GM23338 (cell line): Measurements from ENCODE around the gene SMG6.

Experiments used
- EZH2 ChIP-seq: fragments of 200-600 bp; sonication (generic); IDR thresholded peaks from one replicate; pipeline ENCODE4 v1.8.0; 2017; ENCODE audit warnings: antibody characterized with exemption, mild to moderate bottlenecking, low read depth; ENCODE audit not compliant: unreplicated experiment
- EZH2phosphoT487 ChIP-seq: fragments of 200-600 bp; sonication (generic); IDR thresholded peaks from one replicate; pipeline ENCODE4 v1.8.1; 2018; ENCODE audit warnings: antibody characterized with exemption; ENCODE audit not compliant: unreplicated experiment
- POLR2AphosphoS5 ChIP-seq: IDR thresholded peaks from 2 replicates; pipeline ENCODE4 v1.6.1; 2016; ENCODE audit warnings: antibody characterized with exemption, low read depth
- ZNF331 ChIP-seq: fragments of 250-450 bp; sonication (Bioruptor Pico); IDR thresholded peaks from 2 replicates; pipeline ENCODE4 v1.5.0; 2020; ENCODE audit warnings: low read depth, mild to moderate bottlenecking, moderate library complexity
- TF ChIP-seq, protein P1 (sequence below), 2 experiments: fragments of 200-600 bp in 1 of 2; sonication (generic) in 1 of 2; conservative IDR thresholded peaks; 2 replicates each; pipeline versions ENCODE4 v1.5.1 to v1.6.1; 2016 to 2017; ENCODE audit warnings: antibody characterized with exemption in 2 of 2, low read depth in 2 of 2, mild to moderate bottlenecking in 2 of 2, moderate library complexity in 1 of 2
- TF ChIP-seq, protein P2 (sequence below): IDR thresholded peaks from one replicate; pipeline ENCODE4 v1.6.1; 2018; ENCODE audit warnings: antibody characterized with exemption; ENCODE audit not compliant: unreplicated experiment

- TF ChIP-seq, protein P1, sequence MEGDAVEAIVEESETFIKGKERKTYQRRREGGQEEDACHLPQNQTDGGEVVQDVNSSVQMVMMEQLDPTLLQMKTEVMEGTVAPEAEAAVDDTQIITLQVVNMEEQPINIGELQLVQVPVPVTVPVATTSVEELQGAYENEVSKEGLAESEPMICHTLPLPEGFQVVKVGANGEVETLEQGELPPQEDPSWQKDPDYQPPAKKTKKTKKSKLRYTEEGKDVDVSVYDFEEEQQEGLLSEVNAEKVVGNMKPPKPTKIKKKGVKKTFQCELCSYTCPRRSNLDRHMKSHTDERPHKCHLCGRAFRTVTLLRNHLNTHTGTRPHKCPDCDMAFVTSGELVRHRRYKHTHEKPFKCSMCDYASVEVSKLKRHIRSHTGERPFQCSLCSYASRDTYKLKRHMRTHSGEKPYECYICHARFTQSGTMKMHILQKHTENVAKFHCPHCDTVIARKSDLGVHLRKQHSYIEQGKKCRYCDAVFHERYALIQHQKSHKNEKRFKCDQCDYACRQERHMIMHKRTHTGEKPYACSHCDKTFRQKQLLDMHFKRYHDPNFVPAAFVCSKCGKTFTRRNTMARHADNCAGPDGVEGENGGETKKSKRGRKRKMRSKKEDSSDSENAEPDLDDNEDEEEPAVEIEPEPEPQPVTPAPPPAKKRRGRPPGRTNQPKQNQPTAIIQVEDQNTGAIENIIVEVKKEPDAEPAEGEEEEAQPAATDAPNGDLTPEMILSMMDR (conservative IDR thresholded peaks at IDR 0.05; ENCODE audit: low read depth in 2 of 2), result no peak
- TF ChIP-seq EZH2phosphoT487 (no peak), POLR2AphosphoS5 (no peak), ZNF331 (CRISPR knock-in tag) (no peak), EZH2 (no peak)
- TF ChIP-seq, protein P2, sequence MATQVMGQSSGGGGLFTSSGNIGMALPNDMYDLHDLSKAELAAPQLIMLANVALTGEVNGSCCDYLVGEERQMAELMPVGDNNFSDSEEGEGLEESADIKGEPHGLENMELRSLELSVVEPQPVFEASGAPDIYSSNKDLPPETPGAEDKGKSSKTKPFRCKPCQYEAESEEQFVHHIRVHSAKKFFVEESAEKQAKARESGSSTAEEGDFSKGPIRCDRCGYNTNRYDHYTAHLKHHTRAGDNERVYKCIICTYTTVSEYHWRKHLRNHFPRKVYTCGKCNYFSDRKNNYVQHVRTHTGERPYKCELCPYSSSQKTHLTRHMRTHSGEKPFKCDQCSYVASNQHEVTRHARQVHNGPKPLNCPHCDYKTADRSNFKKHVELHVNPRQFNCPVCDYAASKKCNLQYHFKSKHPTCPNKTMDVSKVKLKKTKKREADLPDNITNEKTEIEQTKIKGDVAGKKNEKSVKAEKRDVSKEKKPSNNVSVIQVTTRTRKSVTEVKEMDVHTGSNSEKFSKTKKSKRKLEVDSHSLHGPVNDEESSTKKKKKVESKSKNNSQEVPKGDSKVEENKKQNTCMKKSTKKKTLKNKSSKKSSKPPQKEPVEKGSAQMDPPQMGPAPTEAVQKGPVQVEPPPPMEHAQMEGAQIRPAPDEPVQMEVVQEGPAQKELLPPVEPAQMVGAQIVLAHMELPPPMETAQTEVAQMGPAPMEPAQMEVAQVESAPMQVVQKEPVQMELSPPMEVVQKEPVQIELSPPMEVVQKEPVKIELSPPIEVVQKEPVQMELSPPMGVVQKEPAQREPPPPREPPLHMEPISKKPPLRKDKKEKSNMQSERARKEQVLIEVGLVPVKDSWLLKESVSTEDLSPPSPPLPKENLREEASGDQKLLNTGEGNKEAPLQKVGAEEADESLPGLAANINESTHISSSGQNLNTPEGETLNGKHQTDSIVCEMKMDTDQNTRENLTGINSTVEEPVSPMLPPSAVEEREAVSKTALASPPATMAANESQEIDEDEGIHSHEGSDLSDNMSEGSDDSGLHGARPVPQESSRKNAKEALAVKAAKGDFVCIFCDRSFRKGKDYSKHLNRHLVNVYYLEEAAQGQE, result no peak
Measured at GRCh38 chr17:2060385-2060658, 243.3 kb downstream of the SMG6 start.
